ENCODE results near the gene PLXNA4. TPM values are rescaled to one million over a fixed set of nuclear protein-coding genes. Genes with fewer than 3 reads are reported as not detected.

Gene PLXNA4
- total RNA-seq, 1 donor from 2014 or later, result 16.2 TPM

DNA sequence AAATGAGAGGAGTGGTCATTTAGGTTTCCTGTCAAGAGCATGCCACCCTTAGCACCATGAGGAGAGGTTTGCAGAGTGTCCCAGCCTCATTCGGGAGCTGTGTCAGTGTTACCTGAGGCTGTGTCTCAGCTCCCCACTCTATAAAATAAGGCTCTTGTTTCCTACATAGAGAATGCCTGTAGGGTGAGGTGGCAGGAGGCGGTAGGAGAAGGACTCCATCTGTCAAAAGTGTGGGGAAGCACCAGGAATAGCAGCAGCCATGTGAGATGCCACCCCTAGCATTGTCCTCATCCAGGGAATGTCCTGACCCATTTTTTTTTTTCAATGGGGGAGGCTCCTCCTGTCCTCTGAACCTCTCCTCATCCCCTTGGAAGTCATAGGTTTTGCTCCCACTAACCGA lies 451.2 kb downstream of the PLXNA4 start:
- no peak overlapping the region for H3K27ac Mint-ChIP-seq (ENCODE audit: unreplicated experiment)
- H3K4me1 Mint-ChIP-seq (ENCODE audit: low read depth, unreplicated experiment), result peaks cover 2% of the 10 kb centered on the region
- H3K4me3 Mint-ChIP-seq (ENCODE audit: unreplicated experiment), result no peak overlapping the region
- TF ChIP-seq, protein P1, sequence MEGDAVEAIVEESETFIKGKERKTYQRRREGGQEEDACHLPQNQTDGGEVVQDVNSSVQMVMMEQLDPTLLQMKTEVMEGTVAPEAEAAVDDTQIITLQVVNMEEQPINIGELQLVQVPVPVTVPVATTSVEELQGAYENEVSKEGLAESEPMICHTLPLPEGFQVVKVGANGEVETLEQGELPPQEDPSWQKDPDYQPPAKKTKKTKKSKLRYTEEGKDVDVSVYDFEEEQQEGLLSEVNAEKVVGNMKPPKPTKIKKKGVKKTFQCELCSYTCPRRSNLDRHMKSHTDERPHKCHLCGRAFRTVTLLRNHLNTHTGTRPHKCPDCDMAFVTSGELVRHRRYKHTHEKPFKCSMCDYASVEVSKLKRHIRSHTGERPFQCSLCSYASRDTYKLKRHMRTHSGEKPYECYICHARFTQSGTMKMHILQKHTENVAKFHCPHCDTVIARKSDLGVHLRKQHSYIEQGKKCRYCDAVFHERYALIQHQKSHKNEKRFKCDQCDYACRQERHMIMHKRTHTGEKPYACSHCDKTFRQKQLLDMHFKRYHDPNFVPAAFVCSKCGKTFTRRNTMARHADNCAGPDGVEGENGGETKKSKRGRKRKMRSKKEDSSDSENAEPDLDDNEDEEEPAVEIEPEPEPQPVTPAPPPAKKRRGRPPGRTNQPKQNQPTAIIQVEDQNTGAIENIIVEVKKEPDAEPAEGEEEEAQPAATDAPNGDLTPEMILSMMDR (IDR thresholded peaks at IDR 0.05; ENCODE audit: partially characterized antibody, unreplicated experiment), result no peak
- peaks cover 4% of the 10 kb centered on the region for H3K9me3 Mint-ChIP-seq (ENCODE audit: unreplicated experiment)
- H3K36me3 Mint-ChIP-seq (ENCODE audit: unreplicated experiment), result peaks cover 23% of the 10 kb centered on the region
- no peak for DNase-seq
- peaks cover 3% of the 10 kb centered on the region for H3K27me3 Mint-ChIP-seq (ENCODE audit: unreplicated experiment)

DNA sequence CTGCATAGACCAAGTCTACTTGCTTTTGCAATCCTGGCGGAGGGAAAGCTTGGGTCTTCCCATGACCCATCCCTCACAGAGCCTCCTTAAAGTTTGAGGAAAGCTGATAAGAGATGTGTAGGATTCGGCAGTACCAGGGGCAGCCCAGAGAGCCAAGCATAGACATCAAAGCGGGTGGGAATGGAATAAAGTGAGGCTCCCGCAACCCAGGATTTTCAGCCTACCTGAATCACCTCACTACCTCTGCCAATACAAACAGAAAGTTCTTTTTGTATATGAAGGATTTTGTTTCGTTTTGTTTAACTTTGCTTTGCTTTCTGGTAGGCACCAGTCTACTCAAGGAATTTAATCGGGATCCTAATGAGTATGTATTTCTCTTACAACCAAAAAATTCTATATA lies 451.7 kb downstream of the PLXNA4 start:
- peaks cover 20% of the 10 kb centered on the region for H3K36me3 Mint-ChIP-seq (ENCODE audit: unreplicated experiment)
- peaks cover 3% of the 10 kb centered on the region for H3K27me3 Mint-ChIP-seq (ENCODE audit: unreplicated experiment)
- no peak overlapping the region for H3K27ac Mint-ChIP-seq (ENCODE audit: unreplicated experiment)
- TF ChIP-seq, protein P1 (IDR thresholded peaks at IDR 0.05; ENCODE audit: partially characterized antibody, unreplicated experiment), result no peak
- DNase-seq, result no peak
- no peak overlapping the region for H3K4me3 Mint-ChIP-seq (ENCODE audit: unreplicated experiment)
- H3K4me1 Mint-ChIP-seq (ENCODE audit: low read depth, unreplicated experiment), result peaks cover 2% of the 10 kb centered on the region
- peaks cover 4% of the 10 kb centered on the region for H3K9me3 Mint-ChIP-seq (ENCODE audit: unreplicated experiment)

DNA sequence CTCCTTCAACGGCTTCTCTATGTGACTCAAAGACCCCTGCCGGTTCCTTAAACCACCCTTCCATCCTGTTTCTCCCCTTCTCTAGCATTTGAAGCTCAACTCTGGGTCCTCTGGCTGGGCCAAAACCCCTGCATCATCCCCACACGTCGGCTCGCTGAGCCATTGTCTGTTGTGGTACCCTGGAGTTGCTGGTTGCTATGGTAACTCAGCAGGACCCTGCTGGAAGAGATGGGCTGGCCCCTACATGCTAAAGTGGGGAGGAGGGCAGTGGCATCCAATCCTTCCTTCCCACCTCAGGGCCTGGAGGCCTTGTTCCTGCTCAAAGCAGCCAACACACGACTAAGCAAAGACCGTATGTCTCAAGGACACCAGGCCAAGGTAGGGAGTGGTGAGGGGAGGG lies 452.5 kb downstream of the PLXNA4 start:
- H3K9me3 Mint-ChIP-seq (ENCODE audit: unreplicated experiment), result no peaks in the 10 kb centered on the region
- H3K27ac Mint-ChIP-seq (ENCODE audit: unreplicated experiment), result no peak overlapping the region
- peaks cover 5% of the 10 kb centered on the region for H3K4me1 Mint-ChIP-seq (ENCODE audit: low read depth, unreplicated experiment)
- DNase-seq, result no peak
- peaks cover 3% of the 10 kb centered on the region for H3K27me3 Mint-ChIP-seq (ENCODE audit: unreplicated experiment)
- TF ChIP-seq, protein P1 (IDR thresholded peaks at IDR 0.05; ENCODE audit: partially characterized antibody, unreplicated experiment), result no peak
- peaks cover 13% of the 10 kb centered on the region for H3K36me3 Mint-ChIP-seq (ENCODE audit: unreplicated experiment)
- H3K4me3 Mint-ChIP-seq (ENCODE audit: unreplicated experiment), result no peak overlapping the region

DNA sequence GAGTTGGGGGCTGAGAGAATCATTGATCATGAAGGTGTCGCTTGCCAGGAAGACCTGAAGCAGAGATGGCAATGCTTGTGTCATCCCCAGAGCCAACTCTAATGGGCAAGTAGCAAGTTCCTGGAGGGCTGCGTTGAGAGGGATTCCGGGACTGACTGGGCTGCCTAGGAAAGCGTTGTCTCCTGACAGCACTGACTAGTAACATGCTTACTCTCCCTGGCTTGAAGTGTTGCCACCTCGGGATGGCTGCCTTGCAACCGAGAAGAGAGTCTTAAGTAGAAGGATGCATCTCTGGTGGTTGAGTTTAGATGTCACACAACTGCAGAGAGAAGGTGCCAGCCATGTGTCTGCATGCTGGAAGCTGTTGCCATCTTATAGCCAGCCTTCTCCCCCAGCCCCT lies 453.4 kb downstream of the PLXNA4 start:
- Mint-ChIP-seq H3K27ac (ENCODE audit: unreplicated experiment) (no peak overlapping the region), H3K4me3 (ENCODE audit: unreplicated experiment) (no peak overlapping the region), H3K27me3 (ENCODE audit: unreplicated experiment) (no peaks in the 10 kb centered on the region), H3K36me3 (ENCODE audit: unreplicated experiment) (peaks cover 8% of the 10 kb centered on the region), H3K9me3 (ENCODE audit: unreplicated experiment) (no peaks in the 10 kb centered on the region), H3K4me1 (ENCODE audit: low read depth, unreplicated experiment) (peaks cover 5% of the 10 kb centered on the region)
- TF ChIP-seq, protein P1 (IDR thresholded peaks at IDR 0.05; ENCODE audit: partially characterized antibody, unreplicated experiment), result no peak
- no peak for DNase-seq

DNA sequence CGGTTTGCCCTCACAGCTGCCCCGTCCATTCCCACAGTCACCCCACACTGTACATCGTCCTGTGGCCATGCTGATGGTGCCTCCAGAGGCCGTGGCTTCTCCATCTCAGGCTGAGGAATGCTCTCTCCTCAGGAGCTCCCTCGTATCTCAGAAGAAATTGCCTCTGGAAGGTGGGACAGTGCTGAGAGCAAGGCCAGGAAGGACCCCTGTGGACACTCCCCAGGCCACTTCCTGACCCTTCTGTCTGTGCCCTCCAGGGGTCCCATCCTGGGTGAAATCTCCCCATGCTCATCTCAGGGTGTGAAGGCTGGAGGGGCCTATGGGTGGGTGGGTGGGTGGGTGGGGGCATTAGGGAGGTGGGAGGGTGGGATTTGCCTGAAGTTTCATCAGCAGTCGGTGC lies 454.3 kb downstream of the PLXNA4 start:
- no peaks in the 10 kb centered on the region for H3K9me3 Mint-ChIP-seq (ENCODE audit: unreplicated experiment)
- no peak for DNase-seq
- no peak overlapping the region for H3K27ac Mint-ChIP-seq (ENCODE audit: unreplicated experiment)
- H3K27me3 Mint-ChIP-seq (ENCODE audit: unreplicated experiment), result no peaks in the 10 kb centered on the region
- H3K36me3 Mint-ChIP-seq (ENCODE audit: unreplicated experiment), result no peaks in the 10 kb centered on the region
- TF ChIP-seq, protein P1 (IDR thresholded peaks at IDR 0.05; ENCODE audit: partially characterized antibody, unreplicated experiment), result no peak
- H3K4me1 Mint-ChIP-seq (ENCODE audit: low read depth, unreplicated experiment), result peaks cover 4% of the 10 kb centered on the region
- no peak overlapping the region for H3K4me3 Mint-ChIP-seq (ENCODE audit: unreplicated experiment)
